HG03571 (cell line): Measurements from ENCODE around the gene DPH5.

ENCODE experiments used
- ATAC-seq: cut with Tn5 transposase; IDR thresholded peaks from one replicate; pipeline ENCODE4 v1.9.1; 2021; ENCODE audit not compliant: unreplicated experiment

The DPH5 gene

GRCh38 chr1:100943533-100943932, 82.1 kb downstream of the DPH5 start:
- no peak for ATAC-seq

- ATAC-seq = no peak
Observed at GRCh38 chr1:100942304-100943046, 83.1 kb downstream of the DPH5 start.

- no peak for ATAC-seq
Observed at GRCh38 chr1:100941580-100942216, 83.9 kb downstream of the DPH5 start.

DNA sequence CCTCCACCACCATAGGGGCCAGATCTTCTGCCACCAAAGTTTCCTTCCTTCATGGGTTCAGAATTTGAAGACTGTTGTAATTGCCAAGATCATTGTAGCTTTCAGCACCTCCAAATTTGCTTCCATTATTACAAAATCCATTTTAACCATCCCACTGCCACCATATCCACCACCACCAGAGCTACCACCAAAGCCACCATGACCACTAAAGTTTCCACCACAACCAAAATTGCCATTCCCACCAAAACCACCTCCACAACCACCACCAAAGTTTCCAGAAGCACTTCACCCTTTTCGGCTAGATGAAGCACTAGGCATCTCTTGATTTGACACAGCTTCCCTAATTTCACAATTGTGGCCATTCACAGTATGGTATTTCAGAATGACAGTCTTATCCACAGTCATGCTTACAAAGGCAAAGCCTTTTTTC, 84.5 kb downstream of the DPH5 start:
- no peak for ATAC-seq
